SK-N-SH treated with all-trans-retinoic acid at 6 μM for 48 hours (cell line): ENCODE results near the gene ASB7.

Experiments
- ARNTL ChIP-seq: fragments of 450-650 bp; formaldehyde crosslinking; IDR thresholded peaks from 2 replicates; pipeline ENCODE4 v1.5.0; 2020; ENCODE audit warnings: low read depth, mild to moderate bottlenecking, moderate library complexity, borderline replicate concordance
- CSDC2 ChIP-seq: fragments of 250-450 bp; sonication (Bioruptor Pico); IDR thresholded peaks from 2 replicates; pipeline ENCODE4 v1.5.0; 2020; ENCODE audit warnings: mild to moderate bottlenecking, moderate library complexity
- OSR1 ChIP-seq: fragments of 250-450 bp; sonication (Bioruptor Pico); IDR thresholded peaks from 2 replicates; pipeline ENCODE4 v1.8.0; 2022; ENCODE audit warnings: moderate library complexity, mild to moderate bottlenecking, inconsistent platforms
- PATZ1 ChIP-seq: fragments of 250-450 bp; sonication (Bioruptor Pico); IDR thresholded peaks from 2 replicates; pipeline ENCODE4 v1.8.0; 2020; ENCODE audit warnings: mild to moderate bottlenecking, moderate library complexity, borderline replicate concordance
- PPARA ChIP-seq: fragments of 250-450 bp; sonication (Bioruptor Pico); IDR thresholded peaks from 2 replicates; pipeline ENCODE4 v1.5.0; 2020; ENCODE audit warnings: mild to moderate bottlenecking, borderline replicate concordance
- TOX ChIP-seq: fragments of 250-450 bp; sonication (Bioruptor Pico); IDR thresholded peaks from 2 replicates; pipeline ENCODE4 v1.8.0; 2021; ENCODE audit warnings: mild to moderate bottlenecking, moderate library complexity, borderline replicate concordance
- ZC3H10 ChIP-seq: fragments of 250-450 bp; sonication (Bioruptor Pico); IDR thresholded peaks from 2 replicates; pipeline ENCODE4 v1.5.1; 2021; ENCODE audit warnings: mild to moderate bottlenecking, moderate library complexity
- ZFP3 ChIP-seq: fragments of 250-450 bp; sonication (Bioruptor Pico); IDR thresholded peaks from 2 replicates; pipeline ENCODE4 v1.5.0; 2020; ENCODE audit warnings: mild to moderate bottlenecking, moderate library complexity

GRCh38 chr15:100638177-100638730, 35.9 kb downstream of the ASB7 start:
- TF ChIP-seq PPARA (CRISPR knock-in tag) (no peak), ARNTL (no peak), TOX (no peak), ZFP3 (CRISPR knock-in tag) (no peak), PATZ1 (no peak), OSR1 (no peak), ZC3H10 (CRISPR knock-in tag) (no peak), CSDC2 (CRISPR knock-in tag) (no peak)
